ENCODE results near the gene PAEP. TPM values are rescaled to one million over a fixed set of nuclear protein-coding genes. Genes with fewer than 3 reads are reported as not detected.

PAEP gene
- total and polyA plus RNA-seq, 4 donors = 0.37 to 3.0 (median 0.98) TPM; not detected in 1

- DNase-seq = no peak
Observed at GRCh38 chr9:135608999-135609317, 47.4 kb downstream of the PAEP start.

GRCh38 chr9:135609366-135609955 lies 47.9 kb downstream of the PAEP start:
- no peak overlapping the region for H3K27ac ChIP-seq (ENCODE audit: low read depth in 1 of 2, low read length in 1 of 2)
- H3K27me3 ChIP-seq (ENCODE audit: control insufficient read depth in 3 of 3, insufficient read depth in 3 of 3, low read length in 2 of 3) = no peaks in the 10 kb centered on the region
- peaks cover 0 to 5% (median 0%) of the 10 kb centered on the region in 4 donors for H3K9me3 ChIP-seq (ENCODE audit: control insufficient read depth in 4 of 4, insufficient read depth in 3 of 4, low read length in 3 of 4)
- H3K4me1 ChIP-seq (ENCODE audit: control insufficient read depth in 5 of 5, insufficient read depth in 5 of 5, low read length in 5 of 5) = peaks cover 0 to 3% (median 0%) of the 10 kb centered on the region in 5 donors
- no peak overlapping the region for H3K9ac ChIP-seq (ENCODE audit: insufficient read depth in 1 of 2, low read length in 2 of 2)
- no peak for ATAC-seq (ENCODE audit: insufficient read depth, low FRiP score)
- DNase-seq = no peak
- no peak overlapping the region for H3K4me3 ChIP-seq
- no peak for TF ChIP-seq CTCF (IDR thresholded peaks at IDR 0.05; ENCODE audit: control extremely low read depth, extremely low read depth)
- WGBS, 2 donors = 78 to 89% methylated on average over 17 of the region's 17 CpGs
- H3K36me3 ChIP-seq (ENCODE audit: control insufficient read depth in 4 of 4, insufficient read depth in 4 of 4, low read length in 4 of 4) = no peaks in the 10 kb centered on the region

More at GRCh38 chr9:135608999-135609317, 47.4 kb downstream of the PAEP start:
- no peak overlapping the region for H3K9ac ChIP-seq (ENCODE audit: insufficient read depth in 1 of 2, low read length in 2 of 2)
- H3K4me3 ChIP-seq = no peak overlapping the region
- no peak for ATAC-seq (ENCODE audit: insufficient read depth, low FRiP score)
- H3K9me3 ChIP-seq (ENCODE audit: control insufficient read depth in 4 of 4, insufficient read depth in 3 of 4, low read length in 3 of 4) = peaks cover 0 to 5% (median 0%) of the 10 kb centered on the region in 4 donors
- H3K27ac ChIP-seq (ENCODE audit: low read depth in 1 of 2, low read length in 1 of 2) = no peak overlapping the region
- TF ChIP-seq CTCF (IDR thresholded peaks at IDR 0.05; ENCODE audit: control extremely low read depth, extremely low read depth) = no peak
- WGBS, 2 donors = 82 to 89% methylated on average over 14 to 15 of the region's 15 CpGs
- H3K36me3 ChIP-seq (ENCODE audit: control insufficient read depth in 4 of 4, insufficient read depth in 4 of 4, low read length in 4 of 4) = no peaks in the 10 kb centered on the region
- H3K27me3 ChIP-seq (ENCODE audit: control insufficient read depth in 3 of 3, insufficient read depth in 3 of 3, low read length in 2 of 3) = no peaks in the 10 kb centered on the region
- peaks cover 0 to 3% (median 0%) of the 10 kb centered on the region in 5 donors for H3K4me1 ChIP-seq (ENCODE audit: control insufficient read depth in 5 of 5, insufficient read depth in 5 of 5, low read length in 5 of 5)

GRCh38 chr9:135610290-135611141 lies 49.0 kb downstream of the PAEP start:
- no peaks in the 10 kb centered on the region for H3K27me3 ChIP-seq (ENCODE audit: control insufficient read depth in 3 of 3, insufficient read depth in 3 of 3, low read length in 2 of 3)
- H3K4me3 ChIP-seq = no peak overlapping the region
- H3K36me3 ChIP-seq (ENCODE audit: control insufficient read depth in 4 of 4, insufficient read depth in 4 of 4, low read length in 4 of 4) = no peaks in the 10 kb centered on the region
- TF ChIP-seq CTCF (IDR thresholded peaks at IDR 0.05; ENCODE audit: control extremely low read depth, extremely low read depth) = no peak
- DNase-seq = no peak
- no peak overlapping the region for H3K27ac ChIP-seq (ENCODE audit: low read depth in 1 of 2, low read length in 1 of 2)
- 76 to 85% methylated on average over 13 of the region's 13 CpGs for WGBS, 2 donors
- H3K9me3 ChIP-seq (ENCODE audit: control insufficient read depth in 4 of 4, insufficient read depth in 3 of 4, low read length in 3 of 4) = peaks cover 0 to 5% (median 0%) of the 10 kb centered on the region in 4 donors
- no peaks in the 10 kb centered on the region for H3K4me1 ChIP-seq (ENCODE audit: control insufficient read depth in 5 of 5, insufficient read depth in 5 of 5, low read length in 5 of 5)
- ATAC-seq (ENCODE audit: insufficient read depth, low FRiP score) = no peak
- no peak overlapping the region for H3K9ac ChIP-seq (ENCODE audit: insufficient read depth in 1 of 2, low read length in 2 of 2)
